NCI-H128 (cell line): ENCODE measurements around the gene IMP4.
A peak's percentile ranks its signal among the peaks of the same experiment; 100 is the strongest.

Source experiments
- DNase-seq: peaks from one replicate; lab custom pipeline; 2025; ENCODE audit not compliant: unreplicated experiment; lab: John Stamatoyannopoulos, UW

Gene IMP4

DNA sequence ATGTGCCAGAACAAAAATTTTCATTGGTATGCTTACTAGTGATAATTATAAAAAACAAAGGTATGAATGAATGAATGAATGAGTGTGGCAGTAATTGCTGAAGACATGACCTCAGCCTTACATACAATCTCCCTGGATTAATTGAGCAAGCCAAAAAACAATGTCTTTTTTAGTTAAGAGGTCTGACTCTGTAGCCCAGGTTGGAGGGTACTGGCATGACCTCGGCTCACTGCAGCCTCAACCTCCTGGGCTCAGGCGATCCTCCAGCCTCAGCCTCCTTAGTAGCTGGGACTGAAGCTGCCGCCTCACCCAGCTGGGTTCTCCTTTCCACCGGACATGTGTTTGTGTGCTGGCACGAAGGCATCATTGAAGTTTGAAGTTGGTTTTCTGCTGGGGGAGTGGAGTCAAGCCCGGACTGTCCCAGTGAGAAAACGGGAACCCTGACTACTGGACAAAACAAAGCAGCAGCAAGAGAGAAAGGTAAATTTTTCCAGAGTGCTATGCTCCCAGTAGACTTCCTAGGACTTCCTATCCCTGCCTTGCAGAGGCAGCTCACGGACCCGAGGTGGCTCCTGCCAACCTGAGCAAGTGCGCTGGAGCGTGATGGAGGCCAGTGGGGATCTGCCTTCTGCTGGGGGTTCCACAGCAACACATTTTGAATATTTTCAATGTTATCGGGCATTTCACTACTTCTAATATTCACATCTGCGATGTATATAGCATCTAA is 6.4 kb upstream of the IMP4 start:
- no peak for DNase-seq

DNA sequence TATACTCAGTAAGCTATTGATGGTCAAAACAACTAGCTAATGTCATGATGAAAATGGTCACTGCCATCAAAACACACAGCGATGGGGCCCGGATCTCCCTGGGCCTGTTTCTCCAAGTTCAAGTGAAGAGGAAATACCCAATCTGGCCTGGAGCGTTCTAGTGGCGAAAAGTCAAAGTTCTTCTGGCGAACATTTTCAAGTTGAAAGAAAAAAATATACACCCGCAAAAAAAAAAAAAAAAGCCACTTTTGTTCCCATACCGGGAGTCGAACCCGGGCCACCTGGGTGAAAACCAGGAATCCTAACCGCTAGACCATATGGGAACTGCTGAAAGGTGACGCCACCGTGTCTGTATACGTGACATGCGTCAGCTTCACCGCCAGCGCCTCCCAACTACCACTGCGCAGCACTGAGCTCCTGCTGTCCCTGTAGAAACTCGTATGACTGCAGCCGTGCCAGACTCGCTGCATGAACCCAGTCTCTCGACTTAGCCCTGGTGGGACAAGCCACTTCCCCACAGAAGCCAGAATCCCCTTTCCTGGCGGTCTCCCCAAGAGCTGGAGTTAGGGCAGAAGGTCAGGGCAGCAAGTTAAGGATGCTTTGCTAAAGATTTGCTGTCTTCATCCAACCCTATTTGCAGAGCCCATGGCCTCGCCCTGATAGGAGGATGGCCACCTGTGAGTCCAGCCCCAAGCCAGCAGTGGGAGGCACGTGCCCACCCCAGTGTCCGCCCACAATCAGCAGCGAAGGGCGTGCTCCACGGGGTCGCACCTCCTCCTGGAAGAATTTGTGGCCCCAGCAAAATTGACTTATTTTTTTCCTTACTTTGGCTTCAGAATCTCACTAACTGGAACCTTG is 5.6 kb upstream of the IMP4 start:
- no peak for DNase-seq

- no peak for DNase-seq
Measured at GRCh38 chr2:130337735-130338325, 4.9 kb upstream of the IMP4 start.

DNA sequence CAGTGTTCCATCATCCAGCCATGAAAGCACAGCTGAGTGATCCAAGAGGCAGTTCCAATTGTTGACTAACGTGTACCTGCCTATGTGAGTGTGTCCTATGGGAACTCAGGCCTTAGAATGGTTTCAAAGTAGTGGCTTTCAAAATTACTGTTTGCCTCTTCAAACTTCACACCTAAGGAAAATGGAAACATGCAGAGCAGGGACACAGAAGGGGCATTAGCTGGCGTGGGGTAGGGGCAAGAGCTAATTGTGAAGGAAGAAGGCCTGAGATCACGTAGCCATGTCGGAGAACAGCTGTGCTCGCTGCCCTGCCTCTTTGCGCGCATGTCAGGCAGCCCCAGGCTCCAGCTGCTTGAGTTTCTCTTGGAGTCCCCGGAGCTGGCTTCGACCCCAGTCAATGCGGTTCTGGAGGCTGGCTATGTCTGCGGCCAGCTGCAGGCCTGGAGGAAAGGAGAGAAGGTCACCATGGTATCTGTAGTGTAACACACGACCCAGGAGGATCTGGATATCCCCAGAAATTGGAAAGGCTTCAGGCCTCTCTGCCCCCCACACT is 3.8 kb upstream of the IMP4 start:
- no peak for DNase-seq

- no peak for DNase-seq
Measured at GRCh38 chr2:130339885-130340745, 2.6 kb upstream of the IMP4 start.

- no peak for DNase-seq
Measured at GRCh38 chr2:130341562-130342019, 1.1 kb upstream of the IMP4 start.

GRCh38 chr2:130342020-130342532 is 621 bp upstream of the IMP4 start:
- peak; percentile 76 for DNase-seq

DNA sequence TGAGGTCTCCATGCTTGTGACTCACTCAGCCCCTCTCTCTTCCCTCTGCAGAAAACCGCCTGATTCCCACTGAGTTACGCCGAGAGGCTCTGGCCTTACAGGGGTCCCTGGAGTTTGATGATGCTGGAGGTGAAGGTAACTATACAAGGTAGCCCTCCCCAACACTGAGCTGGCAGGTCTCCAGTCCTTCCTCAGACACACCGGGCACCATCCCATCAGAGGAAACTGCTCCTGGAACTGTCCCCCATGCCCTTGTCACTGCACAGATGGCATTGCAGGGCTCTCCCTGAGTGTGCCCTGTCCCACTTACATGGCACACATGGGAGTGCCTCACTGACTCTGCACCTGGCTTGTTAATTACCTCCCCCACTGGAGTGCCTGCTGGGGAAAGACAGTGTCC is 1.9 kb downstream of the IMP4 start:
- no peak for DNase-seq

DNA sequence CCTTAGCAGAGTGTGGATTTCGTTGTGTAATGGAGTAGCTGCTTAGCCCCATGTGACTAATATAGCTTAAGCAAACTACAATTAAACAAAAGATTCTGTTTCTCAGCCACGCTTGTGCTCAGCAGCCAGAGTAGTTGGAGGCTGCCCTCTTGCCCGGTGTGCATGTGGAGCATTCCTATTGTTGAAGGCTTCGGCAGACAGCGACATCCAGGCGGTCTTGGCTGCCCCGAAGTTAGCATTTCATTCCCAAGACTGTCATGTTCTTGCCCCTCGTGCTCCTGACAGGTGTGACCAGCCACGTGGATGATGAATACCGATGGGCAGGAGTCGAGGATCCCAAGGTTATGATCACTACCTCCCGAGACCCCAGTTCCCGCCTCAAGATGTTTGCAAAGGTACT is 2.4 kb downstream of the IMP4 start:
- no peak for DNase-seq

DNA sequence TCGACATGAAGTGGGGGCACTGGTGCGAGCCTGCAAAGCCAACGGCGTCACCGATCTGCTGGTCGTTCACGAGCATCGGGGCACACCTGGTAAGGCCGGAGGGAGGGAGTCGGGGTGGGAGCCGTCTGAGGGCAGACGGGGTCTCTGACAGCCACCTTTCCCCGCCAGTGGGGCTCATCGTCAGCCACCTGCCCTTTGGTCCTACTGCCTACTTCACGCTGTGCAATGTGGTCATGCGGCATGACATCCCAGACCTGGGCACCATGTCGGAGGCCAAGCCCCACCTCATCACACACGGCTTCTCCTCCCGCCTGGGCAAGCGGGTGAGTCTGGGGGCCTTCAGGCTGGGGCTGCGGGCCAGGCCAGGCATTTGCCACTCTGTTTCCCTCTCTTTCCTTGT is 2.9 kb downstream of the IMP4 start:
- no peak for DNase-seq

DNA sequence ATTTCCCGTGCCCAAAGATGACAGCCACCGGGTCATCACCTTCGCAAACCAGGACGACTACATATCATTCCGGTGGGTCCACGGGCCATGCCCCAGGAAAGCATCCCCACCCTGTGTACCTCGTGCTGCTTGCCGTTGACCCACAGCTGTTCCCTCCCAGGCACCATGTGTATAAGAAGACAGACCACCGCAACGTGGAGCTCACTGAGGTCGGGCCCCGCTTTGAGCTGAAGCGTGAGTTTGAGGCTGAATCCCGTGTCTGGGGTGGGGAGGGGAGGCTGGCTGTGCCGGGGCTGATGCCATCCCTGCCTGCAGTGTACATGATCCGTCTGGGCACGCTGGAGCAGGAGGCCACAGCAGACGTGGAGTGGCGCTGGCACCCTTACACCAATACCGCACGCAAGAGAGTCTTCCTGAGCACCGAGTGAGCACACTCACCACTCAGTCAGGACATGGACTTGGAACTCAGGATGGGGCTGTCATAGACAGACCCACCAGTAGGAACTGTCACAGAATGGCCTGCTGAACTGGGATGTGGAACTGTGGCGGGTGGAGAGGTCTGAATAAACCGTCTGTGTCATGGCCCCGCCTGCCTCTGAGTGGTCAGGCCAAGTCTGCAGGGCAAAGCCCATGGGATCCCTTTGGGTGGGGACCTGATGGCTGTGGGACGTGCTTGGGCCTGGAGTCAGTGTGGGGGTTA is 3.5 kb downstream of the IMP4 start:
- no peak for DNase-seq

GRCh38 chr2:130346741-130347066 is 4.0 kb downstream of the IMP4 start:
- no peak for DNase-seq

DNA sequence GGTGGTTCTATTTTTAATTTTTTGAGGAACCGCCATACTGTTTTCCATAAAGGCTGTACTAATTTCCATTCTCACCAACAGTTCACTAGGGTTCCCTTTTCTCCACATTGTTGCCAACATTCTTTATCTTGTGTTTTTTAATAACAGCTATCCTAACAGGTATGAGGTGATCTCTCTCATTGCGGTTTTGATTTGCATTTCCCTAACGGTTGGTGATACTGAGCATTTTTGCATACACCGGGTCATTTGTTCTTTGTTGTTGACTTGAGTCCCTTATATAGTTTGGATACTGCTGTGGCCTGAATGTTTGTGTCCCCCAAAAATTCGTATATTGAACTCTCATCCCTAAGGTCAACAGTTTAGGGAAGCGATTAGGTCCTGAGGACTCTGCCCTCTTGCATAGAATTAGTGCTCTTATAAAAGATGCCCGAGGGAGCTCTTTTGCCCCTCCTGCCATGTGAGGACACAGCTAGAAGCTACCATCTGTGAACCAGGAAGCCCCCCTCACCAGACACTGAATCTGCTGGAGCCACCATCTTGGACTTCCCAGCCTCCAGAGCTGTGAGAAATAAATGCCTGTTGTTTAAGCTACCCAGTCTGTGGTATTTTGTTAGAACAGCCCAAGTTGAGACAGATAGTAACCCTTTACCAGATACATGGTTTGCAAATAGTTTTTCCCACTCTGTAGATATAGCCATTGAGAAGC is 4.7 kb downstream of the IMP4 start:
- DNase-seq: no peak

DNA sequence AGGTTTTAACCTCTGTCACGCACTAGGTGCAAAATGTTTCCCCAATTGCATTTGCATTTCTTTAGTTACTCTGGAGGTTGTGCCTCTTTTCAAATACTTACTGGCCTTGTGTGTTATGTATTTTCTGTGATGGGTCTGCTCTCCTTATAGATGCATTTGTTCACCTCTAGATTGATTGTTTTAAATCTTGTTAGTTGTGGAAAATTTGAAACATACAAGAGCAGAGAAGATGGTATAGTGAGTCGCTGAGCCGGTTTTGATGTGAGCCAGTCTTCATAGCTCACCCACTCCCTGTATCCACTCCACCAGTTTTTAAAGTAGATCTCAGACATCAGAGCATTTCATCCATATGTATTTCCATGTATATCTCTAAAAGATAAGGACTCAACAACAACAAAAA is 6.5 kb downstream of the IMP4 start:
- DNase-seq: no peak

DNA sequence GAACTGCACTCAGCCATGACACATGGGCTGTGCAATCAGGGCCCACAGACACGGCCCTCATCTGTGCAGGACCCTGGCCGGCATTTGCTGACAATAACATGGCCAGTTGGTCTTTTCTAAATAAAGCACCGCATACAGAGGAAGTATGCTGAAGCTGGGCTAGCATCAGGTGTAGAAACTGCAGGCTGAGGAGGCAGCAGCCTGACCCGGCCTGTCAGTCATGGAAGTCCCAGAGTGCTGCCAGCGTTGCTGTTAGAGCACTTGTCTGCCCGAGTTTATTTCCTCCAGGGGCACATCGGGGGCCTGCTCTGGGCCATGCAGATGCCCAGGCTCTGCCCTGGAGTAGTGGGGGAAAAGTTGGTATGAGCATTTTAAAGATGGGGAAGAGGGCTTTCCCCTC is 9.0 kb downstream of the IMP4 start:
- no peak for DNase-seq

DNA sequence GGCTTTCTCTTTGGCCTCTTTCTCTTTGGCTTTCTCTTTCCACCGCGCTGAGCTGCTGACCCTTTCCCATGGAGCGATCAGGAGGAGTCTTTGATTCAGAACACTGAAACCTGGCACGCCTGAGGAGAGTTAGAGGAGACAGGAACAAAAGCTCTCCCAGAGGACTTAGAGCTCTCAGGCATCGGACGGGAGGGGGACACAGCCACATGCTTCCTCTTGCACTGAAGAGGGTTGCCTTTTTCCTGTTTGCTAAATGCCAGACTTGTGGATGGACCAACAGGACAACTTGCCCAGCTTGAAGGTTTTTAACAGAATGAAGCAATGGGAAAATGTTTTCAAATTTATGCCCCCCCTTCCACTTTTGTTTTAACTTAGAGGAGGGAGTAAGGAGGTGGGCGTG is 9.5 kb downstream of the IMP4 start:
- no peak for DNase-seq

DNA sequence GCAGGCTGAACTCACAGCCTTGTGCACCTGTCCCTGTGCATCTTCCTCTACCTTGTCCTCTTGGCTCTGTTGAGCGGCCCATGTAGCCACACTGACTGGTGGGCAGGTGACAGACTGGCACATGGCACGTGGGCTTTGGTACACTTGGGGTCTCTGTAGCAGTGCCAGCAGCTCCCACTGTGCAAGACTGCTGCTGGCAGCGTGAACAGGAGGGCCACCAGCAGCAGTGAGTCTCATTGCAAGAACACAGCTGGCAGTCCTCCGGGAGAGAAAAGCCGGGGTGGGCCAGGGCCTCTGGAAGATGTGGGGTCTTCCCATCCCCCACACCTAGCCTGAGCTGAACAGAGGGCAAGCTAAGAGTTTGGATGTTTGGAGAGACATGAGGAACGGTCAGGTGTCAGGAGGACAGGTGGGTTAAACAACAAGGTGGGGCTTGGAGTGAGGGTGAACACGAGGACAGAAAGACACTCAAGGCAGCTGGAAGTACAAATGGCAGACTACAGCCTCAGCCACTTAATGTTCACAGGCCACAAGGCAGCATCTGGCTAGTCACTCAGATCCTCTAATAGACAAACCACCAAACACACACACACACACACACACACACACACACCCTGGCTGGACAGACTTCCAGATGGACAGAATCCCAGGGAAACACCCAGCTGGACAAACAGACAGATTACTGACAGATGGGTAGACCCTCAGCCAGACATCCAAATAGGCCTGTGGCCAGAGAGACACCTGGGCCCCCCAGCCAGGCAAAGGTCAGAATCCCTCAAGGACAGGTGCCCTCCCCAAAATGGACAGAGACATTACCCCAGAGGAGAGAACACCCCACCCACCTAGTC is 10.8 kb downstream of the IMP4 start:
- no peak for DNase-seq

DNA sequence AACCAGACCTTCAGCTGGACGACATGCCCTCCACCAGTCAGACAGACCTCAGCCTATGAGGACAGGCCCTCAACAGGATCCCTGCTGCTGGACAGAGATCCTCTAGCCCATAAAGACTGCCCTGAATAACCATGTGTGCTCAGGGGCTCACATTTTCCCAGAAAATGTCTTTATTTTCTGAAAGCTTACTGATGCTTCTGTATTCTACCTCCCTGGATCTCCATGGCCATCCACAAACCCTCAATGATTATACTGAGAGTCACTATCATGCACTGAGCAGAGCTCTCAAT is 11.4 kb downstream of the IMP4 start:
- DNase-seq: no peak

DNA sequence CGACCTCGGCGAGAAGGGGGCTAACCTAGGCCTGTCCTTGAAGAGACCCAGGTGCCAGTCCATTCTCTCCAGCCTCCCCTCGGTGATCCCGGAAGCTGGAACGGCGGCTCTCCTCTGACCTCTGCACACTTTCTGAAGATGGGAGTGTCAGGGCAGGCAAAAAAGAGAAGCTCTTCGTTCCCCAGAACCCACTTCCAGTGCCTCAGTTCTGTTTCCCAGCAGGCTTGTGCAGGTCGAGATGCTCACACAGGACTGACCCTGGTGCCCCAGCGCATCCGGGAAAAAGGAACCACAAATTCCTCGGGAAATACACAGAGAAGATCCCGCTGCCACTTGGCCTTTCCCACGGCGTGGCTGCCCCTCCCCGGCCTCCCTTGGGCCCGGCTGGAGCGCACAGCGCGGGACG is 12.5 kb downstream of the IMP4 start:
- DNase-seq: no peak
